Subcutaneous abdominal adipose tissue (tissue), 5 donors: ENCODE measurements around the gene PHETA2.
"Not testable (repeated sequence)": the region's sequence is repeated elsewhere in the genome, so short reads cannot be mapped to it uniquely, and the experiment has no call there.

Experiments
- H3K27ac ChIP-seq: one replicate; pipeline ENCODE4 v1.7.0; 2013; ENCODE audit warnings: low read depth, mild to moderate bottlenecking, inconsistent platforms, low read length, moderate library complexity
- H3K27me3 ChIP-seq, 5 donors: one replicate each; pipeline ENCODE4 v1.7.0; 2013; ENCODE audit warnings: low read length in 5 of 5, inconsistent platforms in 1 of 5; ENCODE audit not compliant: control insufficient read depth in 5 of 5, insufficient read depth in 4 of 5
- H3K36me3 ChIP-seq, 5 donors: one replicate each; pipeline ENCODE4 v1.7.0; 2013; ENCODE audit warnings: low read length in 5 of 5; ENCODE audit not compliant: control insufficient read depth in 5 of 5, insufficient read depth in 5 of 5
- H3K4me1 ChIP-seq, 5 donors: one replicate each; pipeline ENCODE4 v1.7.0; 2013; ENCODE audit warnings: low read length in 5 of 5, mild to moderate bottlenecking in 3 of 5, moderate library complexity in 1 of 5; ENCODE audit not compliant: control insufficient read depth in 5 of 5, insufficient read depth in 5 of 5
- H3K4me3 ChIP-seq, 5 donors: one replicate each; pipeline ENCODE4 v1.7.0; 2013; ENCODE audit warnings: low read length in 5 of 5, low read depth in 1 of 5
- H3K9ac ChIP-seq, 5 donors: one replicate each; pipeline ENCODE4 v1.7.0; 2013; ENCODE audit warnings: low read length in 5 of 5, mild to moderate bottlenecking in 4 of 5, moderate library complexity in 3 of 5
- H3K9me3 ChIP-seq, 5 donors: one replicate each; pipeline ENCODE4 v1.7.0; 2013; ENCODE audit warnings: low read length in 5 of 5; ENCODE audit not compliant: control insufficient read depth in 5 of 5
- donor health status: healthy.
- donor health status: healthy.
- donor health status: healthy.
- donor health status: healthy.
- donor health status: healthy.

Gene PHETA2

DNA sequence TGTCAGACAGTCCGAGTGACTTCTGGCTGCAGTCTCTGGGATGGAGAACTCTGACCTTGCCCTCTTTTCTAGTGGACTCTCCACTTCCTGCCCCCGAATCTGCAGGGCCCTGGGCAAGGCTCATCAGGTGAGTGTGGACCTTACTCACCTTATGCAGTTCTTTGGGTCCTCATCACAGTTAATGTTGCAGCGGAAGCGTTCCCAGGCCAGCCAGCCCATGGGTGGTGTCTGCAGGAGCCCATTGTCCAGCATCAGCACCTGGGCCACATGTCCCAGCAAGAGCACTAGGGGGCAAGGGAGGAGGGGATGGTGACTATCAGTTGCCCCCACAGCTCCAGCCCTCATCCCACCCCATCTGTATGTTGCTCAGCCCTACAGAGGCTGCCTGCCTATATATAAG is 5.8 kb upstream of the PHETA2 start:
- Histone ChIP-seq H3K36me3 (peaks cover 0 to 38% (median 36%) of the 10 kb centered on the region in 5 donors), H3K9ac (no peak overlapping the region), H3K4me3 (no peak overlapping the region), H3K4me1 (peaks cover 7 to 21% (median 19%) of the 10 kb centered on the region in 5 donors), H3K9me3 (no peaks in the 10 kb centered on the region), H3K27me3 (no peaks in the 10 kb centered on the region), H3K27ac (no peak overlapping the region)

DNA sequence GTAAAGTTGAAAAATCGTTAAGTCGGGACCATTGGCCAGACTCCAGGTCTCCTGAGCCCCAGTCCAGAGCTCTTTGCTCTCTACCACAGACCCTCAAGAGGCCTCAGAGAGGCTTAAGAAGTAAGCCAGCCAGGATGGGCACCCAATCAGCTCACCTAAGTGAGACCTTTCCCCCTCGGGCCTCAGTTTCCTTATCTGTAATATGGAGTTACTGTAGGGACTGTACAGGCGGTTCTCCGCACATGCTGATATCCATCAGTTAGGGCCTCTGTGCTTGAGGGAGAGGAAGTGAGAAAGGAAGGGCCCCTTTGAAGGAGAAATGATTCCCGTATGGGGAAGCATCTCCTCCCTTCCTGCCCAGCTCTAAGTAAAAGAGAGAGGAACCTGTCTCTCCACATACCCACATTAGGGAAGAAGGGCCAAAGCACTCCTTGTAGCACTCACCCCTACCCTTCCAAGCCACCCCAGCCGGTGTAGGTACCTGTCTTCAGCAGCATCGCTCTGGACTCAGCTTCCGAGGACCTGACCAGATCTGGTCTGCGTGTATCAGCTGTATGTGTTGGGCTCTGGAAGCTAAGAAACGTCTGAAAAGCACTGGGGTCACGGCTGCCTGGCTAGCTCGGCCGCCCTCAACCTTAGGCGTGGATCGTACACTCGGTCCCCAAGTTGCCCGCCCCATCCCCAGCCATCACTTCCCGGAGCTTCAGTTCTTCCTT is 4.1 kb upstream of the PHETA2 start:
- H3K4me3 ChIP-seq: peak overlapping the region; percentile 77 to 88 (median 81)
- peaks cover 7 to 38% (median 35%) of the 10 kb centered on the region in 5 donors for H3K4me1 ChIP-seq
- H3K9me3 ChIP-seq: no peaks in the 10 kb centered on the region
- H3K27me3 ChIP-seq: no peaks in the 10 kb centered on the region
- H3K36me3 ChIP-seq: peaks cover 0 to 35% (median 33%) of the 10 kb centered on the region in 5 donors
- H3K9ac ChIP-seq: peak overlapping the region; percentile 68 to 89 (median 80)
- peak overlapping the region; percentile 69 for H3K27ac ChIP-seq

DNA sequence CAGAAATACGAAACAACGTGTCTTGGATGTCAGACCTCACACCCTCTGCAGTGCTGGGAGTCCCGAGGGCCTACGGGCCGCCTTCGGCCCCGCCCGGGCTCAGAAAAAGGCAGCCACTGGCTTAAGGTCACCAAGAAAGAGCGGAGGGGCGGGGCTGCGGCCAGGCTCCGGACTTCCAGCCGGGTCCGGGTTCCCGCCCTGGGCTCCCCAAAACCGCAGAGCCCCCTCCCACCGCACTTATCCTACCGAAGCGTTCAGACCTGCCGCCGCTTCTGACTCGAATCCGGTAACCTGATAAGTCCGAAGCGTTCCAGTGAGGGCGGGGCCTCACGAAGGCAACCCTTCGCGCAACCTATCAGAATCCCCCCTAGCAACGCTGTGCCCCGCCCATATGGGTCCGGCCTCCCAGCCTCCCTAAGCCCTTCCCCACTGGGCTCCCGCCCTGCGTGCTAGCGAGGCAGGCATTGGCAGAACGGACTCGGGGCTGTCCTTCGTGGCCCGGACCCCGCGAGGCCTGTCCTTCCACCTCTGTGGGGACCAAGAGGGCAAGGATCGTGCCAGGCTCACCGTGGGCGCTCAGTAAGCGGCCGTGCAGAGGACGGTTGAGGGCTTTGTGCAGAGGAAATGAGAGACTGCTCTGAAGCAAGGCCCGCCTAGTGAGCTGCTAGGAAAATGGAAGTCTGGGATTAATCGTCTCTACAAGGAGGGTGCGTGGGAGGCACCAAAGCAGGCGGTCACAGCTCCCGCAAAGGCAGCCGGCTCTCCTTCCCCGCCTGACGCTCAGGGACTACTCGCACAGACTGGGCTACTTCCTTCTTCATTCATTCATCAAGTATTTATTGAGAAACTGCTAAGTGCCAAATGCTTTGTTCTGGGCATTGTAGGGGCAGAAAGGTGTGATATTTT is 3.3 kb upstream of the PHETA2 start, which contains the start of gene NAGA:
Gene NAGA (minus strand): TSS at position 296 of the 906 bp plus-strand sequence. CDS start 515 bp downstream, outside the sequence.
- peak within 1 kb of the TSS; percentile 69 for H3K27ac ChIP-seq
- peaks cover 0 to 27% (median 27%) of the 10 kb centered on the region in 5 donors for H3K36me3 ChIP-seq
- H3K4me3 ChIP-seq: peak within 1 kb of the TSS; percentile 77 to 88 (median 81)
- H3K9me3 ChIP-seq: no peaks in the 10 kb centered on the region
- no peaks in the 10 kb centered on the region for H3K27me3 ChIP-seq
- H3K4me1 ChIP-seq: peaks cover 9 to 46% (median 42%) of the 10 kb centered on the region in 5 donors
- peak within 1 kb of the TSS; percentile 77 to 89 (median 84) for H3K9ac ChIP-seq

DNA sequence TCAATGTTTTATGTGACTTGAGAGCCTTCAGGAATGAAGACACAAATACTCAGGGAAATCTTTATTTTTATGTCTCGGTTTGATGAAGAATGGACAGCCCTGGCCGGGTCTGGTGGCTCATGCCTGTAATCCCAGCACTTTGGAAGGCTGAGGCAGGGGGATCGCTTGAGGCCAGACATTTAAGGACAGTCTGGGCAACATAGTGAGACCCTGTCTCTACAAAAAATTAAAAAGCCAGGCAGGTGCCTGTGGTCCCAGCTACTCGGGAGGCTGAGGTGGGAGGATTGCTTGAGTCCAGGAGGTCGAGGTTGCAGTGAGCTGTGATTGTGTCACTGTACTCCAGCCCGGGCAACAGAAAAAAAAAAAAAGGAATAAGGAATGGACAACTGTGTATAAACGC is 2.5 kb upstream of the PHETA2 start:
- Histone ChIP-seq H3K4me1 (peaks cover 9 to 46% (median 42%) of the 10 kb centered on the region in 5 donors), H3K36me3 (peaks cover 0 to 25% (median 20%) of the 10 kb centered on the region in 5 donors), H3K9ac (peak overlapping the region; percentile 72 to 84 (median 80)), H3K27ac (peak overlapping the region; percentile 69), H3K4me3 (peak overlapping the region in 4 of 5 donors; percentile 65 to 83 (median 78))
- H3K27me3 ChIP-seq, H3K9me3 ChIP-seq: not testable (repeated sequence)

DNA sequence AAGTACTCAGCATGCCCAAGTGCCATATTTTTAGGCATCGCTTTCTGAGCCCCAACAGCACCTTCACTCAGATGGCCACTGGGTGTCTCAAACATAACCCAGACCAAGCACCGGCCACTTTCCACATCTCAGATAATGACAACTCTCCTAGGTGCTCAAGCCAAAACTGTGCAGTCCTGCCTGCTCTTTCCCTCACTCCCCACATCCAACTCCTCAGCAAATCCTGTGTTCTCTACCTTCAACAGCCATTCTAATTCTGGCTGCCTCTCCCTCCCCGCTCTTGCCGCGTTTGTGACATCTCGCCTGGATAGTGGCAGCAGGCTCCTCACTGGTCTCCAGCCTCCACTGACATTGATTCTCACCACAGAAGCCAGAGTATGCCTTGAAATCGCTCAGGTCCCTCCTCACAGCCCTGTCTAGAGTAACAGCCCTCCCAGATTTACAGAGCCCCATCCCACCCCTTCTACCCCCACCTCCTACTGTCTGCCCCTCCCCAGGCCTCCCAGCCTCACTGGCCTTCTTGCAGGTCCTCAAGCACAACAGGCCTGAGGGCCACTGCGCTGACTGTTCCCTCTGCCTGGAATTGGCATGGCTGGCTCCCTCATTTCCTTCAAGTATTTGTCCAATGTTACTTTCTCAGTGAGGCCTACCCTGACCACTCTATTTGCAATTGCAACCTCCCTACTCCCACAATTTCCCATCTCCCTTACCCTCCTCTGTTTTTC is 1.3 kb upstream of the PHETA2 start:
- no peak overlapping the region for H3K9ac ChIP-seq
- H3K36me3 ChIP-seq: peaks cover 0 to 25% (median 12%) of the 10 kb centered on the region in 5 donors
- H3K27ac ChIP-seq: no peak overlapping the region
- no peaks in the 10 kb centered on the region for H3K9me3 ChIP-seq
- H3K27me3 ChIP-seq: no peaks in the 10 kb centered on the region
- H3K4me3 ChIP-seq: no peak overlapping the region
- H3K4me1 ChIP-seq: peaks cover 9 to 49% (median 44%) of the 10 kb centered on the region in 5 donors

DNA sequence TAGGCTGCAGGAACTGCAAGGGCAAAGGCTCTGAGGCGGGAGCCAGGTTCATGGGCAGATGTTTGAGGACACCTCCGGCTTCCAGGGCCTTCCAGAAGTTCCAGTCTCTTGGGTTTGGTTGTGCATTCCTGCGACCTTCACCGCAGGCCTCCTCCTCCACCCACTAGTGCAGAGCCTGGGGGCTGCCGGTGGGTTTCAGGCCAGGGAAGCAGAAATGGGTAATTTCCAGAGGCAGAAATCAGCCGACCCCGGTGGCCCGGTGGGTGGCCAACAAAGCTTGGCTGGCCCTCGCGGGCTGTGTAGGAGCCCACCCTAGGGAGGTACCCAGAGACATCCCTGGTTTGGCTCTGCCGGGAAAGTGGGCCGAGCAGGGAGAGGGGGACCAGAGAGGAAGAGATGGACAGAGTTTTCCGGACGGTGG is 417 bp upstream of the PHETA2 start:
- Histone ChIP-seq H3K36me3 (peaks cover 0 to 19% (median 12%) of the 10 kb centered on the region in 5 donors), H3K9me3 (no peaks in the 10 kb centered on the region), H3K9ac (peak overlapping the region in 4 of 5 donors; percentile 84 to 96 (median 90)), H3K4me1 (peaks cover 12 to 57% (median 53%) of the 10 kb centered on the region in 5 donors), H3K4me3 (peak overlapping the region; percentile 17 to 83 (median 74)), H3K27me3 (no peaks in the 10 kb centered on the region), H3K27ac (peak overlapping the region; percentile 56)

DNA sequence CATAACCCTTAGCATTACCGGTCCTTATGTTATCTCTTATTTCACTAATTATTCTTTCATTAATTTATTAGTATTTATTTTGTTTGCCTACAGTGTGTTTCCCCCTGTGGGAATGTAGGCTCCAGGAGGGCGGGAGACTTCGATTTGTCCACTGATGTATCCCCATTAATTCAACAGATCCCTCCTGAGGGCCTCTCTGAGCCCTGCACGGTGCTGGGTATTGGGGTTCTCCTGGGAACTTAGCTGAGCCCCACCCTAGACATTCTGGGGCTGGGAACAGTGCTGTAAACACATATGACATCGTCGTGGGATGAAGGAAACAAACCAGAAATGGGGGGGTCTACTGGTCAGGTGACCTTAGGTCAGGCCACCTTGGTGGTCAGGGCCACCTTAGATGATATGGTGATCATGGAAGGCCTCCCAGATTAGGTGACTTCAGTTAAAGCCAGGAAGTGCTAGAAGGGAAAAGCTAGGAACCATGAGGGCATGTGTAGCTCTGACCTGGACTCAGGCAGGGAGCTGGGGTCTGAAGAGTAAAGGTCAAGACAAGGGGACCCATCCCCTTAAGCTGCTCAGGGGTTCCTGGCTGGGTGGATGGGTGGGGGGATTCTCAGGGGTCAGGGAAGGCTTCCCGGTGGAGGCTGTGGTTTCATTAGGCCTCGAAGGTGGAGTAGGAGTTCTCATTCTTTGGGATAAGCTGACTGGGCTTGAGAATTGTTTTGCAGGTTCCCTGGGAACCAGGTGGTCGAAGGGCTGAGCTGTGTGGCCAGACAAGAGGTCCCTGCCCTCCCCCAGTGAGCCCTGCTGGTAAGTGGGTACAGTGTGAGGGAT is 1.0 kb downstream of the PHETA2 start:
- Histone ChIP-seq H3K27me3 (no peaks in the 10 kb centered on the region), H3K4me3 (peak overlapping the region; percentile 69 to 83 (median 74)), H3K9ac (peak overlapping the region; percentile 8 to 96 (median 89)), H3K27ac (peak overlapping the region; percentile 56), H3K4me1 (peaks cover 12 to 60% (median 54%) of the 10 kb centered on the region in 5 donors), H3K9me3 (no peaks in the 10 kb centered on the region), H3K36me3 (peaks cover 0 to 19% (median 12%) of the 10 kb centered on the region in 5 donors)

DNA sequence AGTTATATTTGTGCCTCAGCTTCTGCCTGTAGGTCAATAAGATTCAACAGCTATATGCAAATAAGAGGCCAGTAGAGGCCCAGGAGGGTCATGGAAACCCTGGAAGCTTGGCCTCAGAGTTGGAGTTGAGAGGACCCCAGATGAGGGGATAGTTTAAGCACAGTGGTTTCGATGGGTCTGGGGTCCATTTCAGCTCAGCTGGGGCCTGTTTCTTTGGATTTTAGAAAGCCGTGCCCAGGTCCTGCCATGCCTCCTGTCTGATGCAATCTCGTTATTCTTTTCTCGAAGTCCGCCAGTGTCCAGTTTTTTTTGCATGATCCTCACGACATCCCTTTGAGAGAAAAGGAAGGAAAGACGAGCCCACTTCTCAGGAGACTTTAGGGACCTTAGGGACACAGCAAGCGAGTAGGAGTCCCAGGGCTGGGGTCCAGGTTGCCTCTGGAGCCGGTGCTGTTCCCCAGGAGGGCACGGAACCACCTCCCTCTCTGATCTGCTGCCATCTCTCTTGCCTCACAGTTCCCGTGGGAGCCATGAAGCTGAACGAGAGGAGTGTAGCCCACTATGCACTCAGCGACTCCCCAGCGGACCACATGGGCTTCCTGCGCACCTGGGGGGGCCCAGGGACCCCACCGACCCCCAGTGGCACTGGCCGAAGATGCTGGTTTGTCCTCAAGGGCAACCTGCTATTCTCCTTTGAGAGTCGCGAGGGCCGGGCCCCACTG is 2.9 kb downstream of the PHETA2 start:
- Histone ChIP-seq H3K27me3 (no peaks in the 10 kb centered on the region), H3K4me3 (no peak overlapping the region), H3K9ac (no peak overlapping the region), H3K36me3 (peaks cover 0 to 24% (median 12%) of the 10 kb centered on the region in 5 donors), H3K4me1 (peaks cover 9 to 54% (median 50%) of the 10 kb centered on the region in 5 donors), H3K9me3 (no peaks in the 10 kb centered on the region), H3K27ac (no peak overlapping the region)
